ENCODE measurements around the gene CCDC196.

CCDC196 gene

GRCh38 chr14:66476964-66477363 lies 9.2 kb upstream of the CCDC196 start:
- DNase-seq (ENCODE audit: low read depth), result peak; percentile 52
- no peak for TF ChIP-seq CTCF (conservative IDR thresholded peaks at IDR 0.05; ENCODE audit: low read depth, low read length)

GRCh38 chr14:66477567-66477966 lies 8.6 kb upstream of the CCDC196 start:
- DNase-seq (ENCODE audit: low read depth), result no peak
- no peak overlapping the region for H3K4me3 ChIP-seq (ENCODE audit: low read depth, low read length)
- no peak for TF ChIP-seq CTCF (conservative IDR thresholded peaks at IDR 0.05; ENCODE audit: low read depth, low read length)

More at GRCh38 chr14:66476964-66477363, 9.2 kb upstream of the CCDC196 start:
- no peak overlapping the region for H3K4me3 ChIP-seq (ENCODE audit: low read depth, low read length)

GRCh38 chr14:66482873-66483272 lies 3.3 kb upstream of the CCDC196 start:
- no peak overlapping the region for H3K4me3 ChIP-seq (ENCODE audit: low read depth, low read length)
- no peak for TF ChIP-seq CTCF (conservative IDR thresholded peaks at IDR 0.05; ENCODE audit: low read depth, low read length)
- no peak for DNase-seq (ENCODE audit: low read depth)

GRCh38 chr14:66483322-66483721 lies 2.8 kb upstream of the CCDC196 start:
- no peak overlapping the region for H3K4me3 ChIP-seq (ENCODE audit: low read depth, low read length)
- no peak for DNase-seq (ENCODE audit: low read depth)
- TF ChIP-seq CTCF (conservative IDR thresholded peaks at IDR 0.05; ENCODE audit: low read depth, low read length), result no peak

- no peak for DNase-seq (ENCODE audit: low read depth)
- TF ChIP-seq CTCF (conservative IDR thresholded peaks at IDR 0.05; ENCODE audit: low read depth, low read length), result no peak
- H3K4me3 ChIP-seq (ENCODE audit: low read depth, low read length), result no peak overlapping the region
Measured at GRCh38 chr14:66485029-66485428, 1.1 kb upstream of the CCDC196 start.

- H3K4me3 ChIP-seq (ENCODE audit: low read depth, low read length), result no peak overlapping the region
- DNase-seq (ENCODE audit: low read depth), result no peak
- no peak for TF ChIP-seq CTCF (conservative IDR thresholded peaks at IDR 0.05; ENCODE audit: low read depth, low read length)
Measured at GRCh38 chr14:66487164-66487563, 993 bp downstream of the CCDC196 start.

GRCh38 chr14:66490143-66491111 lies 4.3 kb downstream of the CCDC196 start:
- no peak for DNase-seq (ENCODE audit: low read depth)
- TF ChIP-seq CTCF (conservative IDR thresholded peaks at IDR 0.05; ENCODE audit: low read depth, low read length), result no peak
- H3K4me3 ChIP-seq (ENCODE audit: low read depth, low read length), result no peak overlapping the region

Data from choroid plexus epithelial cell (primary cell).